ENCODE results near the gene IL36RN.

IL36RN gene

GRCh38 chr2:113050921-113051895 is 7.8 kb upstream of the IL36RN start:
- no peak for DNase-seq (ENCODE audit: low spot score)

GRCh38 chr2:113052396-113052917 is 6.5 kb upstream of the IL36RN start, which contains the start of gene IL36B:
TSS of gene IL36B (minus strand) at chr2:113052867.
- no peak for DNase-seq (ENCODE audit: low spot score)

- DNase-seq (ENCODE audit: low spot score), result no peak
Measured at GRCh38 chr2:113053666-113054065, 5.3 kb upstream of the IL36RN start.

GRCh38 chr2:113054066-113054465 is 4.9 kb upstream of the IL36RN start:
- DNase-seq (ENCODE audit: low spot score), result no peak

- no peak for DNase-seq (ENCODE audit: low spot score)
Measured at GRCh38 chr2:113056521-113056920, 2.5 kb upstream of the IL36RN start.

- no peak for DNase-seq (ENCODE audit: low spot score)
Measured at GRCh38 chr2:113057117-113057516, 1.9 kb upstream of the IL36RN start.

- no peak for DNase-seq (ENCODE audit: low spot score)
Measured at GRCh38 chr2:113058411-113058994, 495 bp upstream of the IL36RN start.

GRCh38 chr2:113060396-113060795 is 1.4 kb downstream of the IL36RN start:
- no peak for DNase-seq (ENCODE audit: low spot score)

GRCh38 chr2:113060796-113061195 is 1.8 kb downstream of the IL36RN start:
- no peak for DNase-seq (ENCODE audit: low spot score)

- no peak for DNase-seq (ENCODE audit: low spot score)
Measured at GRCh38 chr2:113061241-113061640, 2.2 kb downstream of the IL36RN start.

GRCh38 chr2:113061896-113062770 is 3.1 kb downstream of the IL36RN start:
- DNase-seq (ENCODE audit: low spot score), result no peak

- DNase-seq (ENCODE audit: low spot score), result no peak
Measured at GRCh38 chr2:113064281-113064680, 5.3 kb downstream of the IL36RN start.

GRCh38 chr2:113064898-113065297 is 5.9 kb downstream of the IL36RN start:
- DNase-seq (ENCODE audit: low spot score), result no peak

- no peak for DNase-seq (ENCODE audit: low spot score)
Measured at GRCh38 chr2:113067681-113068080, 8.7 kb downstream of the IL36RN start, which contains the start of gene IL1F10. TSS of gene IL1F10 (plus strand) at chr2:113067970. CDS start at chr2:113072739, 4,769 bp downstream.

GRCh38 chr2:113068249-113068648 is 9.3 kb downstream of the IL36RN start:
- no peak for DNase-seq (ENCODE audit: low spot score)

GRCh38 chr2:113068706-113069485 is 9.9 kb downstream of the IL36RN start:
- no peak for DNase-seq (ENCODE audit: low spot score)

GRCh38 chr2:113069676-113070605 is 10.9 kb downstream of the IL36RN start:
- no peak for DNase-seq (ENCODE audit: low spot score)

GRCh38 chr2:113070606-113070975 is 11.6 kb downstream of the IL36RN start:
- DNase-seq (ENCODE audit: low spot score), result no peak

GRCh38 chr2:113072584-113072983 is 13.6 kb downstream of the IL36RN start:
- DNase-seq (ENCODE audit: low spot score), result no peak

GRCh38 chr2:113073325-113073834 is 14.4 kb downstream of the IL36RN start:
- no peak for DNase-seq (ENCODE audit: low spot score)
